Right kidney (tissue), 1 donor: Measurements from ENCODE around the gene QSOX1.

ENCODE experiments used
- DNase-seq: peaks from one replicate; pipeline ENCODE4 v3.0.0-alpha.2; 2016

The QSOX1 gene

DNA sequence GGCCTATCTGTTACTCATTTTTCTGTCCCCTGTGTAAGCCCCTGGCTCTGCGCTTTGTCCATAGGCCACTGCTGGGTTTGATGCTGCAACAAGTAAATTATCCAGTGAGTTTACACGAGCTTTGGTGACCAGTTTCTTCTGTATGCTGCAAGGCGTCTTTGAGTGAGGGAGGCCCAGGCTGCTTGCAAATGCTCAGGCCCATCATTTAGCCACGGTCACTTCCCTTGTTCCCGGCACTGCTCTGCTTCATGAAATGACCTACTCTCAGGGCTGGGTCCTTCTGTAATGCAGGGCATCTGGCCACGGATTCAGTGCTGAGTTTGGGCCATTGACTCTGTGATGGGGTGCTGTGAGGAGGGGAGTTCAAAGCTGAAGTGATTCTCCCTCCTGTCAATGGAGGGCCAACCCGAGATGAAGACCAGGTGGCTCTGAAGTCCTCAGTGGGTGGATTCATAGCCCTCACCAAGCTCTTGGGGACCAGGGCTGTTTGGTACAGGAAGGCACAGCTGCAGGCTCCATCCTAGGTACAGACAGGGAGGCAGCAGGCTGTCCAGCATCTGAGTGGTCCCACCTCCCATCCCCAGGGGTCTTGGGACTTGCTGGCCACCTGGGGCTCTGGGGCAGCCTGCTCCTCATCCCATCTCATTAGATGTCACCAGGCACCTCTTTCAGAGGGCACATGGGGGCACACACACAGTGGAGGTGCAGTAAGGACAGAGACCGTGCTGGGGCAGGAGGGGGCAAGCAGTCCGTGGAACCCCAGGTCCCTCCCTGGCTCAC, 97.0 kb downstream of the QSOX1 start:
- no peak for DNase-seq

DNA sequence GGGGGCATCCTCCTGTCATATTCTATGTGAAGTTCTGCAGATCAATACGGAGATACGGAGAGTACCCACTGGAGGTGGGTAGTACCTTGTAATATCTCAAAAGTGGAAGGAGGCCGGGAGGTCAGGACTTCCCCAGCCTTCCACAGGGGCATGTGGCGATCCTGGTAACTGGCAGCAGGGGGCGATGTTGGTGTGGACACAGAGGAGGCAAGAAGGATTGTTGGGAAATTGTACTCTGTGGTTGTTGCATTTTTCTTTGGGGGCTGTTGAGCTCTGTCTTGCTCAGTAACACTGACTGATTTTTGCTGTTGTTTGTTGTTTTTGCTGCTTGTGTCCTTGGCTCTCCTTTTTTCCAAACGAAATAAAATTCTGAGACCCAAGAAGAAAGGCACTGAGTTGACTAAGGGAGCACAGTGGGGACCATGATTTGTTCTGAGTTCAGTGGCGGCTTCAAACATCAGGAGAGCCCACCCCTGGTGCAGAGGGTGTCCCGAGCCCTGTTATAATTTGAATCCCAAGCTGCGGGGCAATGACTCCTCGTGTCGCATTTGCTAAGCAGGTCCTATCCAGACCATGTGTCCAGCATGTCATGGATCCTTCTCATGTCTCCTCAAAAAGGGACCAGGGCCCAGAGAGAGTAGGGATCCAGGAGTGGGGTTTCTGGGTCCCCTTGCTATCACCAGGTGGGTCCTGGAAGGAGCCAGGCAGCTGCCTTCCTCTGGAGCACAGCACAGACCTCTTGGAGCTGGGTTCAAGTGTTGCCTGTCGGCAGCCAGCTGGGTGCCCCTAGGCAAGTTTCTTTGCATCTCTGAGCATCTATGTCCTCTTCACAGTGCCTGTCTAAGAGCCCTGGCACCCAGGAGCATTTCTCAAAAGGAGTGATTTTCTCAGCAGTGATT, 98.2 kb downstream of the QSOX1 start:
- no peak for DNase-seq
